Lower lobe of right lung (tissue), 2 donors: ENCODE data around the gene OTUD4. TPM values are rescaled to one million over a fixed set of nuclear protein-coding genes. Genes with fewer than 3 reads are reported as not detected.

ENCODE experiments used
- ATAC-seq, 2 donors: fragments of 200-7000 bp; cut with Tn5 transposase; one replicate each; pipeline ENCODE4 v1.9.1; 2020 to 2022; ENCODE audit warnings: mild to moderate bottlenecking in 2 of 2, moderate library complexity in 2 of 2
- DNase-seq: peaks from one replicate; pipeline ENCODE4 v3.0.0-alpha.2; 2020
- H3K27ac ChIP-seq: fragments of 200-600 bp; one replicate; pipeline ENCODE4 v1.8.0; 2022
- H3K27me3 ChIP-seq: fragments of 200-600 bp; one replicate; pipeline ENCODE4 v1.8.0; 2022; ENCODE audit warnings: low read depth
- H3K36me3 ChIP-seq: fragments of 200-600 bp; one replicate; pipeline ENCODE4 v1.8.0; 2022; ENCODE audit warnings: mild to moderate bottlenecking
- H3K4me1 ChIP-seq: fragments of 200-600 bp; one replicate; pipeline ENCODE4 v1.8.0; 2022
- H3K4me3 ChIP-seq: fragments of 200-600 bp; one replicate; pipeline ENCODE4 v1.8.0; 2022; ENCODE audit warnings: mild to moderate bottlenecking
- H3K9me3 ChIP-seq: fragments of 200-600 bp; one replicate; pipeline ENCODE4 v1.8.0; 2022
- CTCF ChIP-seq: fragments of 200-600 bp; IDR thresholded peaks from one replicate; pipeline ENCODE4 v1.8.0; 2022; ENCODE audit warnings: antibody characterized with exemption, mild to moderate bottlenecking
- intact Hi-C: fragments of 100-400 bp; cut with DNase I; formaldehyde crosslinking; loops from one replicate; pipeline ENCODE4 v1.11.0; 2022
- total RNA-seq: library from RNA; stranded (reverse); fragmentation: NEBNext Ultra II Directional; extraction: Animal tissue kit (Norgen Biotek cat#: 25700); gene quantifications from one replicate; pipeline ENCODE4 v1.2.1, GENCODE V29; 2021
- donor health status: DM: no; HTN: yes; CAD: no; lungs with severe emphysema.

Gene OTUD4
- total RNA-seq, 1 donor from 2014 or later, result 53.4 TPM

DNA sequence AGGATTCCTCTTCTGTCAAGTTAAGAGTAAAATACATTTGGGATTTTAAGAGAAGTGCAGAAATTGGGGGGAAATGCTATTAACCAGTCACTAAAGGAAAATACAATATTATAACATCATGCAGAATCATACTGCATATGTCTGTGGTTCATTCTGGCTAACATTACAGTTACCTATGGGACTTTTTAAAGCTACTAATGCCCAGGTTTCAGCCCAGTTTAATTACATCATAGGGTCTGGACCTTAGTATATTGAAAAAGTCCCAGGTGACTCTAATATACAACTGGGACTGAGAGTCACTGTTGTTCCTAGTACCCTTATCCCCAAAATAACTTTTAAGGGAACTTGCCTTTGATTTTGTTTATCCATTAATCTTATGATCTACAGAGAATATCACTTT is 72.3 kb downstream of the OTUD4 start:
- Histone ChIP-seq H3K4me1 (no peaks in the 10 kb centered on the region), H3K27me3 (no peaks in the 10 kb centered on the region), H3K4me3 (no peak overlapping the region), H3K27ac (no peak overlapping the region), H3K9me3 (no peaks in the 10 kb centered on the region), H3K36me3 (peaks cover 89% of the 10 kb centered on the region)
- TF ChIP-seq CTCF, result no peak
- intact Hi-C loops, result no loop called here
- DNase-seq, result no peak
- ATAC-seq, result no peak

DNA sequence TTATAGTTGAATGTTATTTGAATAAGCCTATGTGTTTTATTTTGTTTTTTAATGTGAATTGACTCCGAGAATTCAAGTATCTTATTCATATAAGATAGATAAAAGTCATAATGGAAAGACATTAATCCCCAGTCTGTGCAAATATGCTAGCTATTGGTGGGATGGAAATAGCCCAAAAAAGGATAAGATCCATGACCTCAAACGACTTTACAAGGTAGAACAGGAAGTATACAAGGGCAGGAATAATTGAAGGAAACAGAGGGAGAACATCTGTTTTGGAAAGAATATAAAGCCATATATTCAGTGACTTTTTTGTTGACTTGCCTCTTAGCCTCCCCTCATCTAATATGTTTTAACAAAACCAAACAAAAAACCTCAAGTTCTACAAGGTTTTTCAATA is 73.3 kb downstream of the OTUD4 start:
- ATAC-seq (no peak), DNase-seq (no peak)
- no peaks in the 10 kb centered on the region for H3K9me3 ChIP-seq
- H3K4me1 ChIP-seq, result no peaks in the 10 kb centered on the region
- peaks cover 78% of the 10 kb centered on the region for H3K36me3 ChIP-seq
- H3K4me3 ChIP-seq, result no peak overlapping the region
- intact Hi-C loops, result no loop called here
- no peaks in the 10 kb centered on the region for H3K27me3 ChIP-seq
- TF ChIP-seq CTCF, result no peak
- H3K27ac ChIP-seq, result no peak overlapping the region

DNA sequence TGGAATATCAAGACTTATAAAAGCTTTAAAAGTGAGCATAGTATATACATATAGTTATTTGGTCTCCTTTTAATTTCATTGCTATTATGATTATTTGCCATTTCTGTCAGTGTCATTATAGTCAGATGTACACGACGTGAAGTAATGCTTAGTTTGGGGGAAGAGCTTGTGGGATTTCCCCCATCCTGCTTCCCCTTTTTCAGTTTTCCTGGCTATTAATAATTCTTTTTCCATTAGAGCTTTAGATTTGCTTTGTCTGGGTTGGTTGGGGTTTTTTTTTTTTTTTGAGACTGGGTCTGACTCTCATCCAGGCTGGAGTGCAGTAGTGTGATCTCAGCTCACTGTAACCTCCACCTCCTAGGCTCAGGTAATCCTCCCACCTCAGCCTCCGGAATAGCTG is 76.9 kb downstream of the OTUD4 start:
- Histone ChIP-seq H3K27ac (no peak overlapping the region), H3K4me1 (peaks cover 15% of the 10 kb centered on the region), H3K27me3 (no peaks in the 10 kb centered on the region), H3K9me3 (no peaks in the 10 kb centered on the region), H3K4me3 (no peak overlapping the region), H3K36me3 (peaks cover 42% of the 10 kb centered on the region)
- TF ChIP-seq CTCF, result no peak
- no peak for DNase-seq
- no peak for ATAC-seq
- intact Hi-C loops, result no loop called here

GRCh38 chr4:145102619-145103018 is 77.8 kb downstream of the OTUD4 start:
- H3K36me3 ChIP-seq, result peaks cover 33% of the 10 kb centered on the region
- TF ChIP-seq CTCF, result no peak
- no peak overlapping the region for H3K27ac ChIP-seq
- no peak overlapping the region for H3K4me3 ChIP-seq
- no peaks in the 10 kb centered on the region for H3K9me3 ChIP-seq
- DNase-seq (no peak), ATAC-seq (no peak)
- intact Hi-C loops, result no loop called here
- peaks cover 15% of the 10 kb centered on the region for H3K4me1 ChIP-seq
- no peaks in the 10 kb centered on the region for H3K27me3 ChIP-seq

DNA sequence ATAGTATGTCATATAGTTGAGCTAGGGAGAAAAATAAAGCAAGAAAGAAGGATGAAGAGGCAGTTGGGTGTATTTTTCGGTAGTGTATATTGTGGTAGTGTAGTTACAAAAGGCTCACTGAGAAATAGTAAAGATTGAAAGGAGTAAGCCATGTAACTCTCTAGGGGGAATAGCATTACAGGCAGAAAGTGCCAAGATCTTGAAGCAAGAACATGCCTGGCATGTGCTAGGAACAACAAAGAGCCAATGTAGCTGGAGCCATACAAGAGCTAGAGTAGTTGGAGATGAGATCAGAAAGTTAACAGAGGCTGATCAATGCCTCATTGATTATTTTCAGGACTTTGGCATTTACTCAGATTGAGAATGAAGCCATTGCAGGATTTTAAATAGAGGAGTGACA is 79.3 kb downstream of the OTUD4 start:
- Histone ChIP-seq H3K4me1 (peaks cover 28% of the 10 kb centered on the region), H3K27me3 (no peaks in the 10 kb centered on the region), H3K9me3 (no peaks in the 10 kb centered on the region), H3K27ac (no peak overlapping the region), H3K36me3 (peaks cover 18% of the 10 kb centered on the region), H3K4me3 (no peak overlapping the region)
- no peak for TF ChIP-seq CTCF
- intact Hi-C loops, result no loop called here
- no peak for DNase-seq
- ATAC-seq, result no peak

GRCh38 chr4:145099653-145100052 is 80.7 kb downstream of the OTUD4 start:
- ATAC-seq, result no peak
- Histone ChIP-seq H3K4me1 (peaks cover 30% of the 10 kb centered on the region), H3K9me3 (no peaks in the 10 kb centered on the region), H3K36me3 (peaks cover 19% of the 10 kb centered on the region), H3K27ac (no peak overlapping the region), H3K27me3 (no peaks in the 10 kb centered on the region), H3K4me3 (peak overlapping the region; percentile 89)
- intact Hi-C loops, result no loop called here
- no peak for DNase-seq
- TF ChIP-seq CTCF, result no peak
